Dendritic cell treated with granulocyte-macrophage colony-stimulating factor and Interleukin-4, amounts not matched to agents 40 ng/mL and 50 ng/mL, for 4 days (primary cell): ENCODE results near the gene PAGE4.

Experiments
- H3K27ac Mint-ChIP-seq: one replicate; pipeline ENCODE4 v1.8.0; 2022; ENCODE audit warnings: mild to moderate bottlenecking, mixed read lengths
- H3K27me3 Mint-ChIP-seq: one replicate; pipeline ENCODE4 v1.8.0; 2022; ENCODE audit warnings: mild to moderate bottlenecking, mixed read lengths
- H3K36me3 Mint-ChIP-seq: one replicate; pipeline ENCODE4 v1.8.0; 2022; ENCODE audit warnings: low read depth, mixed read lengths
- H3K4me1 Mint-ChIP-seq: one replicate; pipeline ENCODE4 v1.8.0; 2022; ENCODE audit warnings: low read depth, mixed read lengths
- H3K4me3 Mint-ChIP-seq: one replicate; pipeline ENCODE4 v1.8.0; 2022; ENCODE audit warnings: mild to moderate bottlenecking, moderate library complexity, mixed read lengths
- H3K9me3 Mint-ChIP-seq: one replicate; pipeline ENCODE4 v1.8.0; 2022; ENCODE audit warnings: mixed read lengths
- intact Hi-C: fragments of 100-400 bp; cut with micrococcal nuclease; formaldehyde crosslinking; loops from one replicate; pipeline ENCODE4 v1.15.0; 2022

PAGE4 gene

DNA sequence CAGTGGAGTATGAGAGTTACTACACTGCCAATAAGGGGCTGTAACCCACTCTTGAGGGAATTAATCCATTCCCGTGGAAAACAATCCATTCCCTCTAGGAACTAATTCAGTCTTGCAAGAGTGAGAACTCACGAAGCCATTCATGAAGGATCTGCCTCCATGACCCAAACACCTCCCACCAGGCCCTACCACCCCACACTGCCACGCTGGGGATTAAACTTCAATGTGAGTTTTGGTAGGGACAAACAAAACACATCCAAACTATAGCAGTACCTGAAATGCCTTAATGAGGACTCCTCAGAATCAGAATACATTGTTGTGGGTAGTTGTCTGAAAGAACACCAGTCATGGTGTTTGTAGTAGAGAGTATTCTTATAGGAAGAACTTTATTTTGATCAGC, 19.2 kb downstream of the PAGE4 start:
- Mint-ChIP-seq H3K4me3 (no peak overlapping the region), H3K27me3 (no peaks in the 10 kb centered on the region), H3K27ac (no peak overlapping the region), H3K36me3 (no peaks in the 10 kb centered on the region), H3K4me1 (peaks cover 12% of the 10 kb centered on the region), H3K9me3 (peaks cover 8% of the 10 kb centered on the region)
- intact Hi-C loops = no loop called here

GRCh38 chrX:49850028-49850427, 20.9 kb downstream of the PAGE4 start:
- peaks cover 12% of the 10 kb centered on the region for H3K4me1 Mint-ChIP-seq
- no peak overlapping the region for H3K4me3 Mint-ChIP-seq
- intact Hi-C loops = no loop called here
- no peaks in the 10 kb centered on the region for H3K36me3 Mint-ChIP-seq
- H3K27ac Mint-ChIP-seq = no peak overlapping the region
- peaks cover 8% of the 10 kb centered on the region for H3K9me3 Mint-ChIP-seq
- H3K27me3 Mint-ChIP-seq = no peaks in the 10 kb centered on the region

DNA sequence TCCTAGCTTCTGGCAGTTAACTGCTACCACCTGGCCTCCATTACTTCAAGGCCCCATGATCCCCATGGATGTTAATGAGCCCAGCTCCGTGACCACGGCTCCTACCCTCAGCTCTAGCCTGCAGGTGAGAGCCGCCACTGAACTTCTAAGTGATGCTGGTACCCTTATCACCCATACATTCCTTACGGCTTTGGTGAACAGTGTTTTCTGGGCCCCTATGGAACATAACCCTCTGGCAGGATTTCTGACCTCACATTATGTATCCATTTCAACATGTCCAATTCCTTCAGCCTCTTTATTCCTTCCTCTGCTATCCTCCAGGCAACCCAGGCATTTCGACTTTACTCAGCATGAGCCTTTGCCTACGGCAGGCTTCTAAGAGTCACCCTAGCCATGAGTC, 24.6 kb downstream of the PAGE4 start:
- Mint-ChIP-seq H3K27me3 (no peaks in the 10 kb centered on the region), H3K4me3 (no peak overlapping the region), H3K4me1 (peaks cover 12% of the 10 kb centered on the region), H3K27ac (no peak overlapping the region), H3K9me3 (peaks cover 2% of the 10 kb centered on the region), H3K36me3 (no peaks in the 10 kb centered on the region)
- intact Hi-C loops = no loop called here

- H3K36me3 Mint-ChIP-seq = no peaks in the 10 kb centered on the region
- H3K4me1 Mint-ChIP-seq = no peaks in the 10 kb centered on the region
- no peaks in the 10 kb centered on the region for H3K9me3 Mint-ChIP-seq
- H3K27me3 Mint-ChIP-seq = no peaks in the 10 kb centered on the region
- intact Hi-C loops = no loop called here
- no peak overlapping the region for H3K27ac Mint-ChIP-seq
- no peak overlapping the region for H3K4me3 Mint-ChIP-seq
Observed at GRCh38 chrX:49856819-49857218, 27.7 kb downstream of the PAGE4 start.

GRCh38 chrX:49858341-49858740, 29.2 kb downstream of the PAGE4 start:
- no peaks in the 10 kb centered on the region for H3K4me1 Mint-ChIP-seq
- no peaks in the 10 kb centered on the region for H3K36me3 Mint-ChIP-seq
- no peak overlapping the region for H3K27ac Mint-ChIP-seq
- intact Hi-C loops = no loop called here
- no peaks in the 10 kb centered on the region for H3K9me3 Mint-ChIP-seq
- no peak overlapping the region for H3K4me3 Mint-ChIP-seq
- no peaks in the 10 kb centered on the region for H3K27me3 Mint-ChIP-seq

- Mint-ChIP-seq H3K9me3 (no peaks in the 10 kb centered on the region), H3K4me3 (no peak overlapping the region), H3K27me3 (no peaks in the 10 kb centered on the region), H3K4me1 (no peaks in the 10 kb centered on the region), H3K36me3 (no peaks in the 10 kb centered on the region), H3K27ac (no peak overlapping the region)
- intact Hi-C loops = no loop called here
Observed at GRCh38 chrX:49859491-49859890, 30.4 kb downstream of the PAGE4 start.

DNA sequence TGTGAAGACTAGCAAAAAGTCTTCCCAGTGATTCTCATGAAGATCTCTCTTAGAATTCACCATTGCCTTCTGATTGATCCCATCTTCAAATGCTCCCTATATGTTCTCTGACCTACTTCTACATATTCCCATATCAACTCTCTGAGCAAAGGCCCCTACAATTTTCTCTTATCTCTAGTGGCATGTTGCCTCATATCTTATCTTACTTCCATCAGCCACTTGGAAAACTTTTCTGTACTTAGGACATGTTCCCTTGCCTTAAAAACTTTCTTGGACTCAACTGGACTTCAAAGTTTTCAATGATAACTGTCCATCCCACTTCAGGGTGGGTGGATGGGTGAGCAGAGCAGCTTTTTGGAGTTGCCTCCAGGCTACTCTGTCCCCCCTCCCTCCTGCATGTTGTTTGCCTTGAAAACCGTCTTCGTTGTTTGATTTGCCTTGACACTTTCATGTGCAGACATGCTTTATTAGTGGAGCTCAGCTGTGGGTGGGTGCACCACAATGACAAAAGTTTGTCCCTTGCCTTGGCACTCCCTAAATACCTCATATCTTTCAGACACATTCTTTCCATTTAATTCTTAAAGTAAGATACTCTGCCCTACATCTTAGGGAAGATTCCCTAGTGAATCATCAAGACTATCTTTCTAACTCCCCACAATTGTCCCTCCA, 31.9 kb downstream of the PAGE4 start:
- no peaks in the 10 kb centered on the region for H3K36me3 Mint-ChIP-seq
- H3K27ac Mint-ChIP-seq = no peak overlapping the region
- no peaks in the 10 kb centered on the region for H3K27me3 Mint-ChIP-seq
- H3K9me3 Mint-ChIP-seq = no peaks in the 10 kb centered on the region
- intact Hi-C loops = no loop called here
- H3K4me1 Mint-ChIP-seq = no peaks in the 10 kb centered on the region
- no peak overlapping the region for H3K4me3 Mint-ChIP-seq

GRCh38 chrX:49862093-49862492, 33.0 kb downstream of the PAGE4 start:
- H3K9me3 Mint-ChIP-seq = no peaks in the 10 kb centered on the region
- H3K4me3 Mint-ChIP-seq = no peak overlapping the region
- no peaks in the 10 kb centered on the region for H3K4me1 Mint-ChIP-seq
- no peaks in the 10 kb centered on the region for H3K27me3 Mint-ChIP-seq
- H3K27ac Mint-ChIP-seq = no peak overlapping the region
- intact Hi-C loops = no loop called here
- H3K36me3 Mint-ChIP-seq = no peaks in the 10 kb centered on the region

- no peaks in the 10 kb centered on the region for H3K9me3 Mint-ChIP-seq
- no peak overlapping the region for H3K27ac Mint-ChIP-seq
- intact Hi-C loops = no loop called here
- no peaks in the 10 kb centered on the region for H3K4me1 Mint-ChIP-seq
- H3K27me3 Mint-ChIP-seq = peaks cover 2% of the 10 kb centered on the region
- H3K4me3 Mint-ChIP-seq = no peak overlapping the region
- H3K36me3 Mint-ChIP-seq = no peaks in the 10 kb centered on the region
Observed at GRCh38 chrX:49868739-49869138, 39.6 kb downstream of the PAGE4 start.

GRCh38 chrX:49876750-49877149, 47.6 kb downstream of the PAGE4 start:
- Mint-ChIP-seq H3K27ac (no peak overlapping the region), H3K4me3 (no peak overlapping the region), H3K36me3 (no peaks in the 10 kb centered on the region), H3K4me1 (peaks cover 25% of the 10 kb centered on the region), H3K27me3 (no peaks in the 10 kb centered on the region), H3K9me3 (no peaks in the 10 kb centered on the region)
- intact Hi-C loops = no loop called here

GRCh38 chrX:49877397-49878101, 48.4 kb downstream of the PAGE4 start:
- intact Hi-C loops = no loop called here
- H3K27me3 Mint-ChIP-seq = no peaks in the 10 kb centered on the region
- H3K36me3 Mint-ChIP-seq = no peaks in the 10 kb centered on the region
- H3K9me3 Mint-ChIP-seq = no peaks in the 10 kb centered on the region
- peak overlapping the region; percentile 39 for H3K27ac Mint-ChIP-seq
- H3K4me3 Mint-ChIP-seq = no peak overlapping the region
- H3K4me1 Mint-ChIP-seq = peaks cover 26% of the 10 kb centered on the region

DNA sequence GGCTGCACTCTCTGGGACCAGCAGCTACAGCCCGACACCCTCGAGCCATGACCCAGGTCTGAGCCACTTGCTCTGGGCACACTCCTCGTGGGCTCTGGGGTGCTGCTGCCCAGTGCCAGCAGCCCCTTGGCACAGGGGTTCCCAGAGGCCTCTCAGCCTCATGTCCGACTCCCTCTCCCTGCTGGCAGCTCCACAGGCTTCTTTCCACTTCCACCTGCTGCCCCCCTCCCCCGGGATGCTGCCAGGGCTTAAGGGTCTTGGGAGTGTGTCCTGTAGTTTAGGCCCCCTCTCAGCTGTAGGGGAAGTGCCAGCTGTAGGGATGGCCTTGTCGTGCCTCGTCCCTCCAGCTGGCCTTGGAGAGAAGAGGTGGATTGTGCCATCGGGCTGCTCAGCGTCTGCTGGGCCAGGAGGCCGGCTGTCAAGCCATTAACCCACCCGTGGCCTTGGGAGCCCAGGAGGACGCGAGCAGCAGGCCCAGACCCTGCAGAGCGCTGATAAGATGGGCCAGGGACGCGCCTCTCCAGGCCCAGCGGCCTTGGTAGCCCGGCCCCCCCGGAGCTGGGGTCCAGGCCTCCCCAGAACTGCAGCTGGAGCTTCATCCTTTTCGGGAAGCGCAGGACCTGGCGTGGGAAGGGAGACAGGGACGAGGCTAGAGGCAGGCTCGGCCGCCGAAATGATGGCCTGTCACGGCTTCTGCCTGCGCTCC, 49.2 kb downstream of the PAGE4 start:
- intact Hi-C loops = no loop called here
- peaks cover 26% of the 10 kb centered on the region for H3K4me1 Mint-ChIP-seq
- H3K27ac Mint-ChIP-seq = peak overlapping the region; percentile 77

DNA sequence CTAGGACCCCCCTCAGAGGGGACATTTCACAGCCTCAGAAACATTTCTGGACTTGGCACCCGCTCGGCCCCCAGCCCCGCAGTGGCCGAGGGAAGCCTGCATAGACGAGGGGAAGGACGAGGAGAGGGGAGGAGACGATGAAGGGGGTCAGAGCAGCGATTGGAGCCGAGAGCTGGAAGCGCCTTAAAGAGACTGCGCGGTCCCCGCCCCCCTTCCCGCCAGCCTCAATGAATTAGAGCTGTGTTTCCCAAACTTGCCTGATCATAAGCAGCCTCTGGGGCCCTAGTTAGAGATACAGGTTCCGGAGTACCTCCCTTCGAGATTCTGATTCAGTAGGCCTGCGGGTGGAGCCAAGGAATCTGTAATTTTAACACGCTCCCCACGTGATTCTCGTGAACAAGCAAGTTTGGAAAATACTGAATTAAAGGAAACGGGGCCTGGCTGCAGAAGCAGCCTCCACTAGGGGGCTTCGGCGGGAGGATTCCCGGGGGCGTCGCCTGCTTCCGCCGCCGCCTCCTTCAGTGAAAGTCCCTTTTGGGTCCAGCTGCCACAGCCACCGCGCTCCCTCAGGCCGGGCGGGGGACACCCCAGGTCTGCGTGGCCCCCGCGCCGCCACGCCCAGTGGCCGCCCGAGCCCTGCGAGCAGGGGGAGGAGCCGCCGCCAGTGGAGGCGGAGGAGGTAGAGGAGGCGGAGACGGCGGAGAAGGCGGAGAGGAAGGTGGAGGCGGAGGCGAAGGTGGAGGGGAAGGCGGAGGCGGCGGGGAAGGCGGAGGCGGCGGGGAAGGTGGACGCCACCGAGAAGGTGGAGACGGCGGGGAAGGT, 49.9 kb downstream of the PAGE4 start, which contains the start of gene USP27X:
Gene USP27X, plus strand, starts transcription at position 651 of the 822 bp plus-strand sequence. CDS start 824 bp downstream, outside the sequence.
- intact Hi-C loops = no loop called here

More for the DNA sequence above, 49.2 kb downstream of the PAGE4 start:
- H3K9me3 Mint-ChIP-seq = no peaks in the 10 kb centered on the region
- peak overlapping the region; percentile 77 for H3K4me3 Mint-ChIP-seq
- H3K27me3 Mint-ChIP-seq = no peaks in the 10 kb centered on the region
- H3K36me3 Mint-ChIP-seq = no peaks in the 10 kb centered on the region

More for the DNA sequence above, 49.9 kb downstream of the PAGE4 start, which contains the start of gene USP27X:
- peaks cover 28% of the 10 kb centered on the region for H3K4me1 Mint-ChIP-seq
- H3K27ac Mint-ChIP-seq = peak within 1 kb of the TSS; percentile 77
- peak within 1 kb of the TSS; percentile 77 for H3K4me3 Mint-ChIP-seq
- H3K36me3 Mint-ChIP-seq = no peaks in the 10 kb centered on the region
- no peaks in the 10 kb centered on the region for H3K27me3 Mint-ChIP-seq
- no peaks in the 10 kb centered on the region for H3K9me3 Mint-ChIP-seq
